ENCODE measurements around the gene METTL1.

The METTL1 gene

DNA sequence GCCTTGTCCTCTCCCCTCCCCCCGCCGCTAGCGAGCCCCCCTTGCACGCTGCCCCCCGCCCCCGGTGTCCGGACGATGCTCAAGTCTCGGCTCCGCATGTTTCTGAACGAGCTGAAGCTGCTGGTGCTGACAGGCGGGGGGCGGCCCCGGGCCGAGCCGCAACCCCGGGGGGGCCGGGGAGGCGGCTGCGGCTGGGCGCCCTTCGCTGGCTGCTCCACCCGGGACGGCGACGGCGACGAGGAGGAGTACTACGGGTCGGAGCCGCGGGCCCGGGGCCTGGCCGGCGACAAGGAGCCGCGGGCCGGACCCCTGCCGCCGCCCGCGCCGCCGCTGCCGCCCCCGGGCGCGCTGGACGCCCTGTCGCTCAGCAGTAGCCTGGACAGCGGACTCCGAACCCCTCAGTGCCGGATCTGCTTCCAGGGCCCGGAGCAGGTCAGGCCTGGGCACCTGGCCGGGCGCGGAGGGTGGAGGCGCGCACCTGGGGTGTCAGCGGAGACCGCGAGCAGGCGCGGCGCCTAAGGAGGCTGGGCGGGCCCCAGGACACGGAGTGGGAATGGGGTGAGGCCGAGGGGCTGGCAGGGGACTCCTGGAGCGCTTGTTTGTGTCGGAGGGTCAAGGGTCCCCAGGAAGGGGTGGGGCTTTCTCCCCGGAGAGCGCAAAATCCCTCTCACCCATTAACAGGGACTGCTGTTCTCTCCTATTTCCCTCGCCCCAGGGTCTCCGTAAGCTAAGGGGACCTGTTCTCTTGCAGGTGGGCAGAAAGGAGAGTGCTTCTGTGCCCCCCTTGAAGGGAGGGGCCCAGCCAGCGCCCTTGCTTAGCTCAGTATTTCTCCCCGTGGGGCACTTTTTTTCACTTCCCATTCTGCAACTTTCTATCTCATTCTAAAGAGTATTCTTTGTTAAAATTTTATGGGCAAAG, 16.2 kb downstream of the METTL1 start:
- H3K9me3 ChIP-seq (ENCODE audit: insufficient read depth, low read length), result no peaks in the 10 kb centered on the region

DNA sequence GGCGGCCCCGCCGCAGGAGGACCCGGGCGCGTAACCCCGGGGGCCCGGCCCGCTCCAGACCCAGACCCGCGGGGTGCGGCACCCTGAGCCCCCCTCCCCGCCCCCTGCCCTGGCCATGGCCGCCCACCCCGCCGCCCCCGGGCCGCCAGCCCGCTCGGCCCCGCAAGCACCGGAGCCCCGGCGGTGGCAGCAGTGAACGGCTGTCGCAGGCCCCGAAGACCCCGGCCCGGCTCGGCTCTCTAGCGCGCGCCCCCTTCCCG, 16.8 kb downstream of the METTL1 start:
- Histone ChIP-seq H3K4me2 (ENCODE audit: low read depth, low read length, poor library complexity, severe bottlenecking) (peak overlapping the region; percentile 92), H3K27me3 (ENCODE audit: low read length) (no peaks in the 10 kb centered on the region), H3K27ac (ENCODE audit: low read depth, low read length) (peak overlapping the region; percentile 72; the same call in 1 of the 2 replicates)

More for the DNA sequence above, 16.2 kb downstream of the METTL1 start:
- Histone ChIP-seq H3K36me3 (ENCODE audit: low read length) (no peaks in the 10 kb centered on the region), H3K4me3 (ENCODE audit: insufficient read depth, low read length, poor library complexity, severe bottlenecking) (peak overlapping the region; percentile 60), H3K27ac (ENCODE audit: low read depth, low read length) (peak overlapping the region; percentile 72), H3K9me2 (replicated peaks; ENCODE audit: insufficient read depth, low read length) (no peaks in the 10 kb centered on the region), H3K27me3 (ENCODE audit: low read length) (no peaks in the 10 kb centered on the region), H3F3A (ENCODE audit: insufficient read depth) (peaks cover 25% of the 10 kb centered on the region), H3K79me2 (ENCODE audit: insufficient read depth, low read length) (peaks cover 14% of the 10 kb centered on the region), H2AFZ (ENCODE audit: low read depth, low read length, severe bottlenecking) (peak overlapping the region; percentile 47), H3K9ac (ENCODE audit: low read length) (peak overlapping the region; percentile 77), H4K20me1 (ENCODE audit: low read depth, low read length) (peaks cover 8% of the 10 kb centered on the region), H3K4me2 (ENCODE audit: low read depth, low read length, poor library complexity, severe bottlenecking) (peak overlapping the region; percentile 92)
- TF ChIP-seq EZH2phosphoT487 (conservative IDR thresholded peaks at IDR 0.05; ENCODE audit: low read length), result no peak
- TF ChIP-seq, protein P1, sequence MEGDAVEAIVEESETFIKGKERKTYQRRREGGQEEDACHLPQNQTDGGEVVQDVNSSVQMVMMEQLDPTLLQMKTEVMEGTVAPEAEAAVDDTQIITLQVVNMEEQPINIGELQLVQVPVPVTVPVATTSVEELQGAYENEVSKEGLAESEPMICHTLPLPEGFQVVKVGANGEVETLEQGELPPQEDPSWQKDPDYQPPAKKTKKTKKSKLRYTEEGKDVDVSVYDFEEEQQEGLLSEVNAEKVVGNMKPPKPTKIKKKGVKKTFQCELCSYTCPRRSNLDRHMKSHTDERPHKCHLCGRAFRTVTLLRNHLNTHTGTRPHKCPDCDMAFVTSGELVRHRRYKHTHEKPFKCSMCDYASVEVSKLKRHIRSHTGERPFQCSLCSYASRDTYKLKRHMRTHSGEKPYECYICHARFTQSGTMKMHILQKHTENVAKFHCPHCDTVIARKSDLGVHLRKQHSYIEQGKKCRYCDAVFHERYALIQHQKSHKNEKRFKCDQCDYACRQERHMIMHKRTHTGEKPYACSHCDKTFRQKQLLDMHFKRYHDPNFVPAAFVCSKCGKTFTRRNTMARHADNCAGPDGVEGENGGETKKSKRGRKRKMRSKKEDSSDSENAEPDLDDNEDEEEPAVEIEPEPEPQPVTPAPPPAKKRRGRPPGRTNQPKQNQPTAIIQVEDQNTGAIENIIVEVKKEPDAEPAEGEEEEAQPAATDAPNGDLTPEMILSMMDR (IDR thresholded peaks at IDR 0.05; ENCODE audit: insufficient read depth, low read length, poor library complexity, severe bottlenecking), result no peak

DNA sequence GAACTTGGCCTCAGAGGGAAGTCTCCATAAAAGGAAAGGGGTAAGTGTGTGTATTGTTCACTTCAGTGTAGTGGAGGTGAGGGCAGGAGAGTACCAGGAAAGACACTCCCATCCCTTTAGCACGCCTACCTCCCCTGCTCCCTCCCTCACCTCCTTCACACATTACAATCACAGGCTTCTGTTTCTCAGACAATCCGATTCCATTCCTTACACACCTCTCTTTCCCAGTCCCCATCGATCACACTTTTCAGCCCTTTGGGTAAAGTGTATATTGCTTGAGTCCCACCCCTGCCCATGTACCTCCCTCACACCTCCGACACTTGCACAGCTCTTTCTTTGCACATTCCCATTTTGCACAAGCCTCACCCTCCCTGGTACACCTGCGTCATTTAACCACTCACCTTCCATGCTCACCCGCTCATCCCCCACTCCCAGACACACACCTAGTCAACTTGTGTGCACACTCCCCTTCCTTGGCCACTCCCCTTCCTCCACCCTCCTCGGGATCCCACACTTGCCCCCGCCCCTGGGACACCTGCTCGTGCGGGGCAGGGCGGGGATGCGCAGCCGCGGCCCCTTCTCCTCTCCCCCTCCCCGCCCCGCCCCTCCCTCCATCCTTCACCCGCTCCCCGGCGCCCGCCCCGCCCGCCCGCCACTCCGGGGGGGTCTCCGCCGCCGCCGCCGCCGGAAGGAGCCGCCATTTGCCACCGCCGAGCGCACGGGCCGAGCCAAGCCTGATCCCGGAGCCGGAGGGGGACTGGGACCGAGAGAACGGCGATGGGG, 17.3 kb downstream of the METTL1 start, which contains the start of gene MARCHF9:
Gene MARCHF9, plus strand, starts transcription at position 693 of the 783 bp plus-strand sequence. CDS start 426 bp downstream, outside the sequence.
- H2AFZ ChIP-seq (ENCODE audit: low read depth, low read length, severe bottlenecking), result no peak within 1 kb of the TSS
- H3K79me2 ChIP-seq (ENCODE audit: insufficient read depth, low read length), result peaks cover 22% of the 10 kb centered on the region
- H3K9me3 ChIP-seq (ENCODE audit: insufficient read depth, low read length), result no peaks in the 10 kb centered on the region
- peak within 1 kb of the TSS; percentile 60 for H3K4me3 ChIP-seq (ENCODE audit: insufficient read depth, low read length, poor library complexity, severe bottlenecking)
- no peaks in the 10 kb centered on the region for H4K20me1 ChIP-seq (ENCODE audit: low read depth, low read length)
- H3K27me3 ChIP-seq (ENCODE audit: low read length), result no peaks in the 10 kb centered on the region
- peak within 1 kb of the TSS; percentile 77 for H3K9ac ChIP-seq (ENCODE audit: low read length)
- H3K36me3 ChIP-seq (ENCODE audit: low read length), result no peaks in the 10 kb centered on the region
- TF ChIP-seq, protein P1 (IDR thresholded peaks at IDR 0.05; ENCODE audit: insufficient read depth, low read length, poor library complexity, severe bottlenecking), result no peak
- TF ChIP-seq EZH2phosphoT487 (conservative IDR thresholded peaks at IDR 0.05; ENCODE audit: low read length), result no peak
- H3K9me2 ChIP-seq (replicated peaks; ENCODE audit: insufficient read depth, low read length), result no peaks in the 10 kb centered on the region
- peak within 1 kb of the TSS; percentile 92 for H3K4me2 ChIP-seq (ENCODE audit: low read depth, low read length, poor library complexity, severe bottlenecking)
- H3F3A ChIP-seq (ENCODE audit: insufficient read depth), result peaks cover 25% of the 10 kb centered on the region
- H3K27ac ChIP-seq (ENCODE audit: low read depth, low read length), result peak within 1 kb of the TSS; percentile 72

More for the DNA sequence above, 16.8 kb downstream of the METTL1 start:
- peaks cover 3% of the 10 kb centered on the region; the same call in 1 of the 2 replicates for H4K20me1 ChIP-seq (ENCODE audit: low read depth, low read length)
- no peak overlapping the region for H2AFZ ChIP-seq (ENCODE audit: low read depth, low read length, severe bottlenecking)
- H3K9me2 ChIP-seq (replicated peaks; ENCODE audit: insufficient read depth, low read length), result no peaks in the 10 kb centered on the region
- H3K36me3 ChIP-seq (ENCODE audit: low read length), result no peaks in the 10 kb centered on the region
- H3K9ac ChIP-seq (ENCODE audit: low read length), result peak overlapping the region; percentile 77
- no peaks in the 10 kb centered on the region for H3K9me3 ChIP-seq (ENCODE audit: insufficient read depth, low read length)
- H3F3A ChIP-seq (ENCODE audit: insufficient read depth), result peaks cover 25% of the 10 kb centered on the region
- H3K4me3 ChIP-seq (ENCODE audit: insufficient read depth, low read length, poor library complexity, severe bottlenecking), result peak overlapping the region; percentile 60
- H3K79me2 ChIP-seq (ENCODE audit: insufficient read depth, low read length), result peaks cover 20% of the 10 kb centered on the region
- TF ChIP-seq, protein P1 (IDR thresholded peaks at IDR 0.05; ENCODE audit: insufficient read depth, low read length, poor library complexity, severe bottlenecking), result no peak
- TF ChIP-seq EZH2phosphoT487 (conservative IDR thresholded peaks at IDR 0.05; ENCODE audit: low read length), result no peak

All from SU-DHL-6 (cell line).